ENCODE results near the gene DGCR8.

DGCR8 gene

DNA sequence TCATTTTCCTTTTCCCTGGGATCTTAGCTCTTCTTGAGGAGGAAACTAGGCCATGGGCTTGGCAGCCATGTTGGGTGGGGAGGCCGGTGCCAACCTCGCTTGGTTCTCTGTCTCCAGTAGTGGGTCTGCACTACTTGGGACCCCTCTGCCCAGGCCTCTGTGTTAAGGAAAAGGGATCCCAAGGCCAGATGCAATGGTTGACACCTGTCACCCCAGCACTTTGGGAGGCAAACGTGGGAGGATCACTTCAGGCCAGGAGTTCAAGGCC is 49.6 kb downstream of the DGCR8 start:
- Histone ChIP-seq H3K27me3 (replicated peaks; ENCODE audit: control insufficient read depth, insufficient read depth, low read length) (no peaks in the 10 kb centered on the region), H3K4me3 (replicated peaks; ENCODE audit: low read depth, low read length) (no peak overlapping the region), H3K36me3 (ENCODE audit: control insufficient read depth, insufficient read depth, low read length) (peaks cover 12% of the 10 kb centered on the region)
- TF ChIP-seq, protein P1, sequence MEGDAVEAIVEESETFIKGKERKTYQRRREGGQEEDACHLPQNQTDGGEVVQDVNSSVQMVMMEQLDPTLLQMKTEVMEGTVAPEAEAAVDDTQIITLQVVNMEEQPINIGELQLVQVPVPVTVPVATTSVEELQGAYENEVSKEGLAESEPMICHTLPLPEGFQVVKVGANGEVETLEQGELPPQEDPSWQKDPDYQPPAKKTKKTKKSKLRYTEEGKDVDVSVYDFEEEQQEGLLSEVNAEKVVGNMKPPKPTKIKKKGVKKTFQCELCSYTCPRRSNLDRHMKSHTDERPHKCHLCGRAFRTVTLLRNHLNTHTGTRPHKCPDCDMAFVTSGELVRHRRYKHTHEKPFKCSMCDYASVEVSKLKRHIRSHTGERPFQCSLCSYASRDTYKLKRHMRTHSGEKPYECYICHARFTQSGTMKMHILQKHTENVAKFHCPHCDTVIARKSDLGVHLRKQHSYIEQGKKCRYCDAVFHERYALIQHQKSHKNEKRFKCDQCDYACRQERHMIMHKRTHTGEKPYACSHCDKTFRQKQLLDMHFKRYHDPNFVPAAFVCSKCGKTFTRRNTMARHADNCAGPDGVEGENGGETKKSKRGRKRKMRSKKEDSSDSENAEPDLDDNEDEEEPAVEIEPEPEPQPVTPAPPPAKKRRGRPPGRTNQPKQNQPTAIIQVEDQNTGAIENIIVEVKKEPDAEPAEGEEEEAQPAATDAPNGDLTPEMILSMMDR (IDR thresholded peaks at IDR 0.05; ENCODE audit: insufficient read depth, low read length, poor library complexity, severe bottlenecking): no peak
- DNase-seq (ENCODE audit: extremely low read depth, insufficient read length): no peak

DNA sequence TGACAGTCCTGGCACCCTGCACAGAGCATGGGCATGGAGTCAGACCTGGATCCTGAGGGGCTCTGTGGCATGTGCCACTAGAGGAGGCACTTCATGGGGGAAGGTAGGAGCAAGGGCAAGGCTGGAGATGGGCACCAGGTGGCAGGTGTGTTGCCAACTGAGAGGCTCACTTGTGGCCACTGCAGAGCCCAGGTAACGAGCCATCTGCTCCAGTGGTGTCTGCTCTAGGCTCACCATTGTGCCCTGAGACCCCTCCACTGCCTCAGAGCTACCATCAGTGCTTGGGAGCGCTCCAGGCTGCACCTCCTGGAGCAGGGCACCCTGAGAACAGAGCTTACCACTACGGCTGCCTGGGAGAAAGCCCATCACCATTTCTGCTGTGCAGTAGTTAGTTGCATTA is 50.3 kb downstream of the DGCR8 start:
- Histone ChIP-seq H3K4me3 (replicated peaks; ENCODE audit: low read depth, low read length) (no peak overlapping the region), H3K36me3 (ENCODE audit: control insufficient read depth, insufficient read depth, low read length) (peaks cover 9% of the 10 kb centered on the region), H3K27me3 (replicated peaks; ENCODE audit: control insufficient read depth, insufficient read depth, low read length) (no peaks in the 10 kb centered on the region)
- TF ChIP-seq, protein P1 (IDR thresholded peaks at IDR 0.05; ENCODE audit: insufficient read depth, low read length, poor library complexity, severe bottlenecking): peak; percentile 20
- DNase-seq (ENCODE audit: extremely low read depth, insufficient read length): no peak

DNA sequence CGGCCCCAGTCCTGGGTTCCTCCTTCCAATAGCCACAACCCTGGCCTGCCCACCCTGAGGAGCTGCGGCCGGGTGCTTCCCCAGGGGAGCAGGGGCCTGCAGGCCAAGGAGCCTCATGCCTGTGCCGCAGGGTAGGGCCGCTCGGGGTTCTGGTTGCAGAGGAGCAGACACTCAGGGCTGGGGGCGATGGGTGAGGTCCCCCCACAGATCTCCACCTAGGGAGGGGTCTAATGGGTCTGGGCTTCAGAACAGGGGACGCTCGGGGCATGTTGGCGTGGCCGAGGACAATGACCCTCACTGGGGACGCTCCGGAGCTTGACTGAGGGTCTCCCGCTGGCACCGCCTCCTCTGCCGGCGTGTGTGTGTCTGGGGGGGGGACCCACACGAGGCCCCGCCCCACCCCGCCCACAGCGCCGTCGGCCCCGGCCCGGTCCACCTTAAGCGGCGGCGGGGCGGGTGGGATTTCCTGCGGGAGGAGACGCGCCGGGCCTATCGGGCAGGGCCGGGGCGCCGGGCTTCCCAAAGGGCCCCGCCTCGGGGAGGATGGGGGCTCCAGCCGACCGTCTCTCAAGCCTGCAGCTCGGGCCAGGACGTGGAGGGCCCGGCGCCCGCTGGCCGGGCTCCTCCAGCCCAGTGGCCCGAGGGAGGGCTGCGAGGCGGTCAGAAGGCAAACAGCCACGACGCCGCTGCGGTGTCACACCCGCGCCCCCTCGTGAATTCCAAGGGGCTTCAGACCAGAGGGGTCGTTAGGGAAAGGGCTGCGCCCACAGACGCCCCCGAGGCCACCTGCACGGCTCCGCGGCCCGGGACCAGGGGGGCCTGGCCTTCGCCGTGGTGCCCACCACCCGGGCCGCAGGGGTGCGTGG is 50.9 kb downstream of the DGCR8 start:
- peak; percentile 82 for DNase-seq (ENCODE audit: extremely low read depth, insufficient read length)
- Histone ChIP-seq H3K27me3 (replicated peaks; ENCODE audit: control insufficient read depth, insufficient read depth, low read length) (no peaks in the 10 kb centered on the region), H3K4me3 (replicated peaks; ENCODE audit: low read depth, low read length) (peak overlapping the region; percentile 87), H3K36me3 (ENCODE audit: control insufficient read depth, insufficient read depth, low read length) (peaks cover 4% of the 10 kb centered on the region)
- TF ChIP-seq, protein P1 (IDR thresholded peaks at IDR 0.05; ENCODE audit: insufficient read depth, low read length, poor library complexity, severe bottlenecking): no peak

DNA sequence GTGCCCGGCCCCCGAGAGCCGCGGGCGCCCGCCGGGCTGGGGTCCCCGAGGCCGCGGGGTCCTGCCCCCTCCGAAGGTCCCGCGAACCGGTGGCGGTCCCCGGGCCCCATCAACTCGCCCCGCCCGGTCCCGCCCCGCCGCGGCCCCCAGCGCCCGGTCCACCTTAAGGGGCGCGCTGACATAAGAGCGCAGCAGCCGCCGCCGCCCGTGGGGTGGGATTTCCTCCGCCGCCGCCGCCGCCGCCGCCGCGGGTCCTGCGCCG is 51.5 kb downstream of the DGCR8 start, which contains the start of gene ZDHHC8:
Gene ZDHHC8, plus strand, starts transcription at position 208 of the 262 bp plus-strand sequence. CDS start 144 bp downstream, outside the sequence.
- TF ChIP-seq, protein P1 (IDR thresholded peaks at IDR 0.05; ENCODE audit: insufficient read depth, low read length, poor library complexity, severe bottlenecking): no peak
- peak; percentile 56 for DNase-seq (ENCODE audit: extremely low read depth, insufficient read length)
- peak within 1 kb of the TSS; percentile 87 for H3K4me3 ChIP-seq (replicated peaks; ENCODE audit: low read depth, low read length)
- peaks cover 1% of the 10 kb centered on the region for H3K36me3 ChIP-seq (ENCODE audit: control insufficient read depth, insufficient read depth, low read length)
- H3K27me3 ChIP-seq (replicated peaks; ENCODE audit: control insufficient read depth, insufficient read depth, low read length): no peaks in the 10 kb centered on the region

DNA sequence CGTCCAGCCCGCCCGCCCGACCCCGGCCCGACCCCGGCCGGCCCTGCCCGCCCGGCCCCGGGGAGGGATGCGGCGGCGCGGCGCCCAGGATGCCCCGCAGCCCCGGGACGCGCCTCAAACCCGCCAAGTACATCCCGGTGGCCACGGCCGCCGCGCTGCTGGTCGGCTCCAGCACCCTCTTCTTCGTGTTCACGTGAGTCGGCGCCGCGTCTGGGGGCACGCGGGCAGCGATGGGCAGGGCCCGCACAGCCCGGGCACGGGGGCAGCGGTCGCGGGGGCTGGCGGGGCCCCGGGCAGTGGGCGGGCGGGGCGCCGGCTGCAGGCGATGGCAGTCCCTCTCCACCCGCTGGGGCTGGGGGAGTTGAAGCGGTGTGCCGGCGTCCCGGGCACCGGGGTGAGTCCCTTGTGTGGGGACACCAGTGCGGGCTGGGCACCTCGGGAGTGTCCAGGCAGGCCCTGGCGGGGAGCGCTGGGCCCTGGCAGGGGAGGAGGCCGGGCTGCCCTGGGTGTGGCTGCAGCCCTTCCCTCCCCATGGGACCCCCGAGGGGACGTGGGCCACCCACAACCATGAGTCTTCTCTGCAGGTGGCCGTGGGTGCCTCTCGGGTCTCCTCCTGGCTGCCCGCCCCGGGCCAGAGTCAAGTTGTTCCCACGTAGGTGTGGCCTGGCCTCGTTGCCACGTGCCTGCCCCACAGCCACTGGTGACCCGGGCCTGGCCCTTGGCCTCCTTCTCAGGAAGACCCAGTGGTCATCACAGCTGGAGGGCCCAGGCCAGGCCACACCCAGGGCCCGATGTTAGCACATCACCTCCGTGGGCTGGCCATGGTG is 52.0 kb downstream of the DGCR8 start:
- Histone ChIP-seq H3K27me3 (replicated peaks; ENCODE audit: control insufficient read depth, insufficient read depth, low read length) (no peaks in the 10 kb centered on the region), H3K4me3 (replicated peaks; ENCODE audit: low read depth, low read length) (peak overlapping the region; percentile 87), H3K36me3 (ENCODE audit: control insufficient read depth, insufficient read depth, low read length) (no peaks in the 10 kb centered on the region)
- TF ChIP-seq, protein P1 (IDR thresholded peaks at IDR 0.05; ENCODE audit: insufficient read depth, low read length, poor library complexity, severe bottlenecking): no peak
- DNase-seq (ENCODE audit: extremely low read depth, insufficient read length): no peak
